NCI-H2107 treated with DMSO at 0.1 percent for 48 hours (cell line): ENCODE results near the gene DLGAP1.
A peak's percentile ranks its signal among the peaks of the same experiment; 100 is the strongest.

ENCODE experiments used
- DNase-seq: peaks from one replicate; lab custom pipeline; 2025; ENCODE audit not compliant: unreplicated experiment; lab: John Stamatoyannopoulos, UW

DLGAP1 gene

DNA sequence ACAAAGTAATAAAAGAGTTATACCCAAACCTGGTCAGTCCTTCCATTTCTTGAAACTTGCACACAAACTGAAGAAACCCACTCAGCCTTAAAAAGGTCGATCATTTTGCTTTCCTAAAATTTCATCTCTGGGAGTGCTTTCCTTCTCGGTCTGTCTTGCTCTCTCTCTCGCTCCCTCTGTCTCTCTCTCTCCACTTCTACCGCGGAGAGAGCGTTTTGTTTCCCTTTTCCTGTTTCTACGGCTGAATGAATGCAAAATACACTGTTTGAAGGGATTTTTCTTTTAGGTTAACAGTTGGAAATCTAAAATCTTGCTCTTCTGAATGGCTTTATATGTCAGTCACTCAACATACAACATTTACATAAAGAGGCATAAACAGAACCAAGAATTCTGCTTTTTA, 581.0 kb downstream of the DLGAP1 start:
- peak; percentile 62 for DNase-seq

DNA sequence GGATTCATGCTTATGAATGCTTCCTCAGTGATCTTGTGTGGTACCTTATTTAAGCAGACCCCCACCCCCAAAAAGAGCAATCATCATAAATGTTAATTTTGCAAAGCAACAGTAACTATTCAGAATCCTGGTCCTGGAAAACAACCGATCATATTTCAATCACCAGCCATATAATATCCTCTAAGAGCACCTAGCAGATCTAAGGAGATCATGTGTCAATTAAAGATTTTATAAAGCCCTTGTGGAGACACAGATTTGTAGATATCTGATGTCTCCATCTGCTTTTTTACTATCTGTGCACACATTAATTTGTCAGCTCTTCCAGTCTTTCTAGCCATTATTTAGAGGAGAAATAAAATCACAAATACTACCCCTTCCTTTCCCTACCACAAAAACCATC, 581.4 kb downstream of the DLGAP1 start:
- peak; percentile 62 for DNase-seq

DNA sequence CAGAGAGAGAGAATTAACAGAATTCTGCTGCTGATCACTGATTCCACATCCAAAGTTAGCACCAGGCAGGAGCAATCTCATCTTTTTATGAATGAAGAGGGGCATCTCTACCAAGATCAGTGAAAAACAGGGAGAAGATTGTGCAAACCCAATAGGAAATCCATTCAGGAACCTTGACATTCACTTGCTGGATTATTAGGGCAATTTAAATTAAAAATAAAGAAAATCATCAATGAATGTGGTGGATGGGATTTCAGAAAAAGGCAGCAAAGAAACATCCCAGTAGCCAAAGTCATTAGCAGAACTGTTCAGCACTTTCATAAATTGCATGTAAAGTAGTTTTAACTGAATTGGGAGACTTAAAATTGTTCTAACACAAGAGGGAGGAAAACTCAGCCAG, 581.9 kb downstream of the DLGAP1 start:
- DNase-seq: peak; percentile 52

DNA sequence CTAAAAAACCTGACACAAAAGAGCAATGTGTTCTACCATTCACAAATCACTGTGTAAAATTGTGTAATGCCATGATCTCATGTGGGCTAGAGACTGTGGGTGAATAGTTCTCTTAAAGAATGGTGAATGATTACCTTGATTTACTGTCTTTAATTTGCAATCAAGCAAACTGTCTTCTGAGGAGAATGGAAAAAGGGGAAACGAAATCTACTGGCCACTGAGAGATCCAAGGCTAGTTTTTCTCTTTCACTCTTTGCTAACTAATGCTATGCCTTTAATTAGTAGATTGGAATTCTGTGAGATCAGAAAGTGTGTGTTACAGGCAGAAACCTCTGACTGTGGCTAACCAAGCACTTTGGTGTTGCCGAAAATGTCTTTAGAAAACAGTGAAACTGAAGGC, 582.5 kb downstream of the DLGAP1 start:
- DNase-seq: peak; percentile 38

DNA sequence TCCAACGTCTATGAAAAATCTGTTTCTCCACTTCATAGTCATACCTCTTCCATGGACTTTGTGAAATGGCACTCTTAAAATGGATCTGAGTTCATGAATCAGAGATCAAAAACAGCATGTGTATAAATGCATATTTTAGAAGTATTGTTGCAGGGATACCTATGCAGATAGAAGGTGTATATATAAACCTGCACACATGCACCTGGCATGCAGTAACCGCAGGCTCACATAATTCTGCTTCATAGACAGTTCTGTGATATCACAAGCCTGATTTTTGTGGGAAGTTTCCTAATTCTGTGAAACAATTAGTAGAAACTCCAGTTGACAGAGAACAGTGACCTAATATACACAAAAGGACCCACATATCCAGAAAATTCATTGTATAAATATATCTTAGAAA, 583.4 kb downstream of the DLGAP1 start:
- peak; percentile 44 for DNase-seq

DNA sequence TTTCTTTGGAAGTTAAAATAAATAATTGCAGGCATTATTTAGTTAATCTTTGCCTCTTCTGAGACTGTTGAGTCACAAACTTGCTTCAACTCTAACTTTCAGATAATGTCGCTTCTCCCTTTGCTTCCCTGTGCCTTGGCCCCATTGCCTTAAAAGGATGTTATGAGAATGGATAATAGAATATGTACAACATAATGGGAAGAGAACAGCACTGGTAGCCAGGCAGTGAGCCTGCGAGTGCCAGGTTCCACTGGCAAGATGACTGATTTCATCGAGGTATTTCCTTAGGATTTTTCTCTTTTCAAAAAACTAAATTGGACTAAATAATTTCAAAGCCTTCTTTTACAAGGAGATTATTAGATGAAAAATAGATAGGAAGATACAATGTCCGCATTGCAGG, 584.2 kb downstream of the DLGAP1 start:
- DNase-seq: peak; percentile 48

DNA sequence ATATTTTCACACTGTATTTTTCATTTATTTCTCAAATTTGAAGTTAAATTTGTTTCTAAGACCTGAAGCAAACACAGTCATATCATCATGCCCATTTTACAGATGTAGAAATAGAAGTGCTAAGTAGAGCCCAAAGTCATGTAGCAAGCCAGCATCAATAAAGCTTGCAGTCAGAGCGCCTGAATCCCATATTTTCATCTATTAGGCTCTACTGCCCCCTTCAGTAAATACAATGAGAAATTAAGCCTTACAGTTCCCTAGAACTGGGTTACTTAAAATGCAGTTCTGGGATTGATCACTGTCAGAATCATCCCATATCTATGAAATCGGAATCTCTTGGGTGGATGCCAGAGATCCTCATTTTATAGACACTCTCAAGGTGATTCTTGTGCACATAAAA, 585.3 kb downstream of the DLGAP1 start:
- DNase-seq: peak; percentile 84

DNA sequence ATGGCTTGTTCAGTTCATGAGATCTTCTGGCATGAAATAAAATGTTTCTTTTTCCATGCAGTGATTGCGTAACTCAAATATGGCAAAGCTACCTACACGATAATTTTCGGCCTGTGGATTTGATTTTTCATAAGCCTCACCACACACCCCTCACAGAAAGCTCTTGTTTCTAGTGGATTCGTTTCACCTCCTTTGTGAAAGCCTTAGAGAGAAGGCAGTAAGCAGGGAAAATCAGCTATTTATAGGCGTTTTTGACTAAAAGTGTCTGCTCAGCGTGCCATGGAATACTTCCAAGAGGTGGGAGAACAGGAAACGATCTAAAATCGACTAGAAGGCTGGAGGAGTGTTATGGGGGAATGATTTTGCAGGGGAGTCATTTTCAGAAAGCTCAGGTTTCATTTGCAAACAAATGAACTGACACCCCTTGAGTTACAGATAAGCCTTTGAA, 587.2 kb downstream of the DLGAP1 start:
- peak; percentile 63 for DNase-seq

DNA sequence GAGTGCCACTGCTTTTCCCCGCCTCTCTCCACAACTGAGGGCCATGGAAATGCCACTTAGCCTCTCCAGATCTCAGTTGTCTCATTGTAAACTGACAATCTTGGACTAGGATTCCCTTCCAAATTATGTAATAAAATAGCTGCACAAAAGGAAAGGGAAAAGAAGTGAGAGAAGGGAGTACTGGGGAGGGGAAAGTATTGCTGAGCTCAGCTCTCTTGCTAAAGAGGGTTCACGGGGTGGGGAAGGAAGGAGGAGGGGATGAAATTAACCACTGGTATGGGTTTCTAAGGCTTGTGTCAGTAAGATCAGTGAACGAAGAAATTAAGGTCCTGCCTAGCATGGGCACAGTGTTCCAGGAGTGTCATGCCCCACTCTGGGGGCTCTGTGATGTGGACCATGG, 587.9 kb downstream of the DLGAP1 start:
- no peak for DNase-seq

DNA sequence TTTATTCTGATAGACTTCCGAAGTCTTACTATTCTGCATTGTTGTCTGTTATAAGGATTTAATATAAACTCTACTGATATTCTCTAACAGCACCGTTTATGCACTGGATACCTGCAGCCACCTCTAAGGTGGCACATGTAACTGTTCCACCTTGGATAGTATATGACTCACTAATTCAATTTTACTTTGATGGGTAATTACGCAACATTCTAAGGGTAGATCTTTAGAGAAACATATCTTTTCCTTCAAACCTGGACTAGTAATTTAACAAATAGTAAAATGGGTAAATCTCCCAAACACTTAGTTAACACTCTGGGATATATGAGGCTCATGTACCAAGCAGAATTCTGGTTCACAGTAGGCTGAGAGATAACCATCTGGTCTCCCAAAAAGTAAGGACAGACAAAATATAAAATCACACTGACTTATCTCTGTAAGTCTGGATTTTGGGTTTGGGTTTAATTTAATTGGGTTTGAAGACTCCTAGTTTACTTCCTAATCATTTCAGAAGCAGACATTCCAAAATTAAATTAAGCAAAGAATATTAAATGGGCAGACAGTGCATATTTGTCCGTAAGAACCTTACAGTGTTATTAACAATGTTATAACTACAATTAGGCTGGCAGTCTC, 590.3 kb downstream of the DLGAP1 start:
- no peak for DNase-seq

DNA sequence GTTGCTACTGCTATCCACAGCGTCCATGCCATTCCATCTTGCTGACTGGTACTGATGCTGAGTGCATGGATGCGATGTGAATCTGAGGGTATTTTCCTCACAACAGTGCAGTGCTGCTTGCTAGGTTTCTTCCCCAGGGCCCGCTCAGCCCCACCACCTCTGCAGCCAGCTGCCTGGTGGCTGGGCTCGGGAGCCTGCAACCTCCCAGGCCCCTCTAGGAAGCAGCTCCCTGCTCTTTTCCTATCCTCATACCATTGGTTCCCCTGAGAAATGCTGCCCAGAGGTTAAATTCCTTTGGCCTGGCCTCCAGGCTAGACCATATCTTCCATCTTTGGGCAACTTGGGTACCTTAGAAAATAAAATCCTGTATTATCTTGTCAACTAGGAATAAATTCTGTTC, 591.5 kb downstream of the DLGAP1 start:
- DNase-seq: no peak

DNA sequence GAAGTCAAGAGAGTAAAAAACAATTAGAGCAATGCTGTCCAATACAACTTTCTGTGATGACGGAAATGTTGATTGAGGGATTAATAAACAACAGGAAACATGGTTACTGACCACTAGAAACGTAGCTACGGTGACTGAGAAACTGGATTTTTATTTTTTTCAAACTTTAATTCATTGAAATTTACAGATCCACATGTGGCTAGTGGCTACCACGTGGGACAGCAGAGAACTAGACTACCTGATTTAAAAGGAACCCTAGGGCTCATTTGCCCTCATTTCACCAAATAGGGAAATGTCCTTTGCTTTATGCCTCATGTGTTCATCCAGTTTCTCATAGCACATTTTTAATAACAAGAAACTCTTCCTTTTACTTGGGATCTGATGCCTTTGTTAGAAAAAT, 592.1 kb downstream of the DLGAP1 start:
- DNase-seq: no peak

DNA sequence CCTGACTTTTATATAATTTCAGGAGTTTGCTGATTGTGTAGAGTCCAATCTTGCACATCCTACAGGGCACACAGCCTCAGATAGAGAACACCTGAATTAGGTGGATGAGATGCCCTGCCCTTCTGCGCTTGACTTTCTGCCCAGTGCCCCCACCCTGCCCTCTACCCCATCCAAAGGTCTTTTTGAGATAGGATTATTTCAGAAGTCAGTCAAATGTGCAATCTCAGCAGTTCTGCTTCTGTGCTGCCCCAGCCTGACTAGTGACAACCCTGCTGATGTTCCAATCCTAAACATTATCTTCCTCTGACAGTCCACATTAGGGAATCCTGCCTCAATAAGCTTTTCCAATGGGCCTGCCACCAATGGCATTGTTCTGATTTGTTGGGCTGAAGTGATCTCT, 593.6 kb downstream of the DLGAP1 start:
- no peak for DNase-seq

DNA sequence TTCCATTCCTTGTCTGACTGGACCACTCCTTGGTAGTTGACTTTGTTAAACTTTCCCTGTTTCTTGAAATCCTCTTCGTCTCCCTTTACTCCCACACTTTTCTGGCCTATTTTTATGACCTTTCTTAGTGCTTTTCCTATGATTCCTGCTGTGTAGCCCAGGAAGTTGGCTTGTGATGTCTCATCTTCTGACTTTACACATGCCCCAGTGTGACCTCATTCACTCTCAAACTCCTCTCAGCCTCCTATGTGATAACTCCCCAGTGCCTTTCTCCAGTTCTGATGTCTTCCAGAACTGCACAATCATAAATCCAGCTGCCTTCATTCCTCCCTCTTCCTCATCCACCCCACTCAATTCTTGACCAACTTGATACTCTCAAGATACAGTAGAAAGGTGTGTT, 597.6 kb downstream of the DLGAP1 start:
- no peak for DNase-seq

DNA sequence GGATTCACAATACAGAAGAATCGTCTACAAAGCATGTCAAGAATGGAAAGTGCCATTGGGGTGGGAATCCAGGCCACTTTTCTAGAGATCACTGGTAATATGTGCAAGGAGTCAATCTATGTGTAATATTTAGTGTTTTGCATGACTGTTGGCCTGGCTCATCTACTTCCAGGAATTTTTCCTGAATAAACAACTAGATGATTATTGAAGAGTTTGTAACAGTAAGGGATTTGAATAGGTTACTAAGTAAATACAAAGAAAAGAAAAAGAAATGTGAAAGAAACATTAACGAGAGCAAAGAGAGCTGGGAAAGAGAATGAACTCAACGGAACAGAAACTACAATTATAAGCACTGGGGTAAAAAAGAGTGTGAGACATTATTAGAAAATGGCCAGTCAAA, 599.1 kb downstream of the DLGAP1 start:
- no peak for DNase-seq

DNA sequence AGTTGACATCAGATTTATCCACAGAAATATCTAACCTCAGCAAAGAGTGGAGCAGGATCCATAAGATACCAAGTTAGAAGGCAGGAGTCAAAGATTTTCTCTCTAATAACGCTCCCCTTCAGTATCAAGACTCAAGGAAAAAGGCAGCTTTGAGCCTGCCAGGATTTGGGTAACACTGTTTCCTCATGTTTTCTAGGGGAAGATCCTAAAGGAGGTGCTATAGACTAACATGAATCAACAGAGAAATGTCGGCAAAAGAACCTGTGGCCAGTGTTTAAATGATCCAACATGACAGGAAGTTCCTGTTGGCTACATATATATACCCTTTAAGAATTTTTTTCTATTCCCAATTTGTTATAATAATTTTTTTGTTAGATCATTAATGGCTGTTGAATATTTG, 602.8 kb downstream of the DLGAP1 start:
- DNase-seq: no peak

DNA sequence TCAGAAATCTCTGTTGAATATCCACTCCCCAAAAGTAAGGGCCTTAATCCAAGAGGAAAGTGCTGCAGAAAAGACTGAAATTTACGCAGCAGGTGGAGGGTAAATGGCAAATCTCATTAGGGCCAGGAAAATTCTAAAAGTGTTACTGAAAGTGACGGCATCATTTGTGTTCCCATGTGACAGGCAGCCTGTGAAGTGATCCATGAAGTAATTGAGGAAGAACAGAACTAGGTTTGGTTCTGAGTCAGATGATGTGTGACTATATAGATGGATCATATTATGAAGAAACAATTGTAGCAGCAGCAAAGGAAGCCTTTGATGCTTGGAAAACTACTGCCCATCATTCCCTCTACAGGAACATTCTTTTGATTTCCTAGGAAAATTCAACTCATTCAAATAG, 603.9 kb downstream of the DLGAP1 start:
- DNase-seq: no peak

DNA sequence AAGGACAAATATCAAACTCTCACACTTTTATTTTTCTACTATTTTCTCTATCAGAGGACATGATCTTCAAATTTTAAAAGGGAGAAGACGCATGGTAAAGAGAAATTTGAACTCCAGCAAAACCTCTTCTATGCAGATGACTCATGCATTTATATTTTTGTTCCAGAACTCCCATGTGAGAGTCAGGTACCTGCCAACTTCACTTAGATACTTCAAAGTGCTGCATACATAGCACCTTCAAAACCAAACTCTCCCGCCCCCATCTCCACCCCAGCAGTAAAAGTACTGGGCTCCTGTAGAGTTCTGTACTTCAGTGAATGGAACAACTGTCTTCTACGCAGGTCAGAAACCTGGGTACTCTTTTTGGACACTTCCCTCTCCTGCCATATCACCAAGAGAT, 606.8 kb downstream of the DLGAP1 start:
- no peak for DNase-seq

DNA sequence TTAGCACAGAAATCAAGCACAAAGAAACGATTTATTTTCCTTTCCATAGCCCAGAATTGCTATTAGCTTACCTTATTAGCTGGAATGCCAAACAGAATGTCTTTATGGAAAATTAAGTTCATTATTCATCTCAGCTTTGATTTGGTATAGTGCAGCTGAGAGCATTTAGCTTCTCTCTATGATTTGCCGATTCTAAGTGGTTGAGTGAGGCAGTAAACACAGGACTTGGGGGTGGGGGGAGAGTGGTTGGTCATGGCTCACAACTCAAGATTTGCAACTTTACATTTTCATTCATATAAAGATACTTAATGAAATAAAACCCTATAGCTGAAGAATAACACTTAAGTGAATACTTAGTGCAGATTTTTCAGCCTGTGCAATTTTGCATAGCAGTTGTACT, 609.9 kb downstream of the DLGAP1 start:
- no peak for DNase-seq

DNA sequence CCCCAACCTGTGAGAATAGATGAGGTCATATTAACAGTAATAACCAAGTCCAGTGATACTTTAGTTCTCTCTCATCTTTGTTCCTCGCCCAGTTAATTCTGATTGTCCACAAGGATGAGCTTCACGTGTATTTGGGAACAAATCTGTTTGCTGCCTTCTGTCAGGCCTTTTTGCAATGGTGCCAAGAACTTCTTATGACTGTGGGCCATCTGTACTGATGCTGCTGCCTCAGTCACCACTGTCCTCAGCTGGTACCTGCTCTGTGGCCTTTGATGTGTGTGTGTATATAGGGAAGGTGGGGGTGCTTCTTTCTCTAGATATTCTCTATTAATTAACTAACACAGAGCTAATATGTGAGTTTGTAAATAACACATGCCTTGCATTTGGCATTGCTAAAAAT, 612.3 kb downstream of the DLGAP1 start:
- DNase-seq: no peak

DNA sequence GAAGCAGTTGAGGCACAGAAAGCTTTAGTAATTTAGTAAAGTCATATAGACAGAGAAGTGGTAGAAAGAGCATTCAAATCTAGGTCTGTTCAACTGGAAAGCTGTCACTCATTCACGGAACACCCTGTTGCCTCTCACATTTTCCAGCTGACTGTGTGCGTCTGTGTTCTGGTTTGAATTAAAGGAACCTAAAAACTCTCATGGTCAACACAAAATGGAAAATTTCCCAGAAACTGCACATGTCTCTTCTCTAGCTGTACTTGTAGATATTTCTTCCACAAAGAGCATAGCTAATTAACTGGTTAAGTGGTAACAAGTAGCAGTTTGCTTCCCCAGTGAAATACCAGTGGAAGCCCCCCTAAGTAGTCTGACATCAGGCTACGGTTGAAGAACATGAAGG, 614.3 kb downstream of the DLGAP1 start:
- no peak for DNase-seq

DNA sequence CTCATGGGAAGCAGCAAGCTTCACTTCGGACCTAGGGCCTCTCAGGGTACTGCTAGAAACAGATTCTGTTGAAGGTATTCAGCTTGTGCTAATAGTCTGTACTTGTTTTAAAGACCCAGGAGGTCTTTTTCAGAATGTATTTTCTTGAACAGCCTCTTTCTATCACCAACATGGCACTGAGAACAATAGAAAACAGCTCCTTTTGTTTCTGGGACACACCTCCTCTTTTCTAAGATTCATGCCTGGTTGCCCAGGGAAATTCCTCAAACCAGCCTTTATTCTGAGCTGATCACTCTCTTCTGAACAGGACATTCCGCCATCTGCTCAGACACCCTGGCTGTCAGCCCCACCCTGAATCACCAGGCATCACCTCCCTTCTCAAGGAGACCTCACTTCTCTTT, 615.5 kb downstream of the DLGAP1 start:
- no peak for DNase-seq

DNA sequence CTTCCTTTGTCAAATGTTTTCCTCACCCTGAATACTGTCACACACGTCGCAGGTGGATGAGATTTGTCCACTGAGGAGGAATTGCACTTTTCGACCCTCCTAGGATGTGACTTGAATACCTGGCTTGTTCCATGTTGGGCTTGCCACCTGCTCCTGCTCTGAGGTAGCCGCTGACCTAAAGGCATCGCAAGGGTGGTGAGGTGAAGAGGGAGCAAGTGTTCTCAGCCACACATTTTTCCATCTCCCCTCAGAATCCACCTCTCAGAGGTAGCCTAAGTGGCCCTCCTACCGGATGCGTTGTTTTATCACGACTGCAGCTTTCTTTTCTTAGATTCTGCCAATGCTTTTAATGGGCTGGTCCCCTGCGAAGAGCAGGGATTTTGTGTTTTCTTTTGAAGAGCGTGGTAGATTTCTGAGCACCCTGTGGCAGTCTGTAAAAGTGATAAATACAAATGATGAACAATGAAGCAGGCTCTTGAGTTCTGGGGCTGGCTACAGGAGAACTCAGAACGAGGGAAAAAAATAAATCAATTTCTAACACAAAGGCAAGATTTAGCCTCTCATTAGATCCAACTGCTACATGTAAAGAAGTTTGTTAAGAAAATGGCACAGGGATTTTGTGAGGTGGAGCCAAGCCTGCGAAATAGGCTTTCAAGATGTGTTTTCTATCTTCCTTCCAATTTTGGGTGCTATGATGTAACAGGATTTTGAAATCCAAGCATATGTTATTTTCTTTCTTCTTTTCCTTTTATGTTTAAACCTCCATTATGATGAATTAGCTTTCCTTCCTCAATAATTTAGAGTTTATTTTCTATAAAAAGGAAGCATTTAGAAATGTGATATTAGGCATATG, 618.4 kb downstream of the DLGAP1 start:
- DNase-seq: peak; percentile 83
